SK-N-SH (cell line): Measurements from ENCODE around the gene RB1. TPM values are rescaled to one million over a fixed set of nuclear protein-coding genes. Genes with fewer than 3 reads are reported as not detected.

ENCODE experiments used
- CTCF ChIA-PET: fragments of 300-600, 350-600 bp; formaldehyde crosslinking; extraction: SDS; loops from one replicate; lab custom pipeline; 2021; lab: Yijun Ruan, JAX
- POLR2A ChIA-PET: fragments of 350-600 bp; sonication (Branson Sonifier 250); formaldehyde crosslinking; extraction: SDS; loops from one replicate; lab custom pipeline; 2020; ENCODE audit warnings: antibody characterized with exemption, inconsistent platforms; lab: Yijun Ruan, JAX
- DNase-seq: peaks from one replicate; pipeline ENCODE4 v3.0.0; 2012
- H2AFZ ChIP-seq: fragments of 200-600 bp; sonication (generic); 2 replicates; pipeline ENCODE4 v1.8.1; 2016; ENCODE audit warnings: antibody characterized with exemption, mild to moderate bottlenecking, low read depth
- H3F3A ChIP-seq: fragments of 200-600 bp; sonication (generic); replicated peaks from 2 replicates; pipeline ENCODE3; 2016; ENCODE audit warnings: antibody characterized with exemption, mild to moderate bottlenecking; ENCODE audit not compliant: insufficient read depth
- H3K27ac ChIP-seq, 2 experiments: fragments of 200-500 bp in 1 of 2; fragments of 200-600 bp in 1 of 2; sonication (Bioruptor generic) in 1 of 2; sonication (generic), shearing (Covaris generic) in 1 of 2; 2 replicates each; pipeline versions ENCODE4 v1.5.1 to v1.6.1; 2014 to 2016; ENCODE audit warnings: low read depth in 2 of 2, inconsistent platforms in 1 of 2, low read length in 1 of 2, mild to moderate bottlenecking in 1 of 2, mixed read lengths in 1 of 2
- H3K27me3 ChIP-seq: fragments of 200-600 bp; sonication (generic), shearing (Covaris generic); 2 replicates; pipeline ENCODE4 v1.6.1; 2016; ENCODE audit warnings: mixed run types; ENCODE audit not compliant: insufficient read depth
- H3K36me3 ChIP-seq, 2 experiments: fragments of 200-500 bp in 1 of 2; fragments of 200-600 bp in 1 of 2; sonication (Bioruptor generic) in 1 of 2; sonication (generic) in 1 of 2; replicated peaks in 1 of 2; 2 replicates each; pipeline versions ENCODE3 to v1.5.1; 2014 to 2016; ENCODE audit warnings: low read length in 1 of 2, mild to moderate bottlenecking in 1 of 2; ENCODE audit not compliant: insufficient read depth in 2 of 2, control insufficient read depth in 1 of 2
- H3K4me1 ChIP-seq, 2 experiments: fragments of 200-500 bp in 1 of 2; fragments of 200-600 bp in 1 of 2; sonication (Bioruptor generic) in 1 of 2; sonication (generic), shearing (Covaris generic) in 1 of 2; 2 replicates each; pipeline versions ENCODE4 v1.5.1 to v1.6.1; 2014 to 2016; ENCODE audit warnings: low read depth in 1 of 2, low read length in 1 of 2, mixed run types in 1 of 2; ENCODE audit not compliant: insufficient read depth in 2 of 2, control insufficient read depth in 1 of 2
- H3K4me2 ChIP-seq: fragments of 200-600 bp; sonication (generic), shearing (Covaris generic); 2 replicates; pipeline ENCODE4 v1.6.1; 2017; ENCODE audit warnings: mixed run types
- H3K4me3 ChIP-seq, 2 experiments: fragments of 200-500 bp in 1 of 2; fragments of 200-600 bp in 1 of 2; sonication (Bioruptor generic) in 1 of 2; sonication (generic), shearing (Covaris generic) in 1 of 2; 2 replicates each; pipeline versions ENCODE4 v1.5.1 to v1.8.1; 2014 to 2016; ENCODE audit warnings: low read depth in 2 of 2, inconsistent platforms in 1 of 2, low read length in 1 of 2, mild to moderate bottlenecking in 1 of 2, mixed read lengths in 1 of 2, moderate library complexity in 1 of 2
- H3K79me2 ChIP-seq: fragments of 200-600 bp; sonication (generic); 2 replicates; pipeline ENCODE4 v1.8.1; 2017; ENCODE audit warnings: mild to moderate bottlenecking; ENCODE audit not compliant: insufficient read depth
- H3K9ac ChIP-seq: fragments of 200-600 bp; sonication (generic); 2 replicates; pipeline ENCODE4 v1.6.1; 2017; ENCODE audit warnings: mixed run types
- H3K9me2 ChIP-seq: fragments of 200-600 bp; sonication (generic); 2 replicates; pipeline ENCODE4 v1.6.1; 2017; ENCODE audit warnings: mixed run types
- H3K9me3 ChIP-seq: fragments of 200-600 bp; sonication (generic); 2 replicates; pipeline ENCODE4 v1.6.1; 2017; ENCODE audit warnings: mixed run types, mild to moderate bottlenecking, moderate library complexity
- H4K20me1 ChIP-seq: fragments of 200-600 bp; sonication (generic); 2 replicates; pipeline ENCODE4 v1.6.1; 2017; ENCODE audit warnings: mild to moderate bottlenecking, mixed run types; ENCODE audit not compliant: insufficient read depth
- CHD2 ChIP-seq: fragments of 150-350 bp; IDR thresholded peaks from 2 replicates; pipeline ENCODE4 v1.6.1; 2018; ENCODE audit warnings: low read length; ENCODE audit not compliant: partially characterized antibody
- ELF1 ChIP-seq: IDR thresholded peaks from 2 replicates; pipeline ENCODE4 v1.4.0; 2012
- EP300 ChIP-seq, 2 experiments: IDR thresholded peaks; 2 replicates each; pipeline versions ENCODE4 v1.4.0 to v1.6.1; 2012; ENCODE audit warnings: borderline replicate concordance in 1 of 2, low read depth in 1 of 2, low read length in 1 of 2
- EZH2phosphoT487 ChIP-seq: fragments of 200-600 bp; sonication (generic); IDR thresholded peaks from 2 replicates; pipeline ENCODE4 v1.6.1; 2017; ENCODE audit warnings: low read depth, mixed run types, mild to moderate bottlenecking, antibody characterized with exemption, moderate library complexity, borderline replicate concordance
- MEF2A ChIP-seq: IDR thresholded peaks from 2 replicates; pipeline ENCODE4 v1.4.0; 2012; ENCODE audit warnings: low read depth, borderline replicate concordance
- NRF1 ChIP-seq: IDR thresholded peaks from 2 replicates; pipeline ENCODE4 v1.6.1; 2012; ENCODE audit warnings: low read depth, mild to moderate bottlenecking, low read length
- SIN3A ChIP-seq: IDR thresholded peaks from 2 replicates; pipeline ENCODE4 v1.6.1; 2012; ENCODE audit warnings: low read depth, mild to moderate bottlenecking, low read length, moderate library complexity, borderline replicate concordance
- SMC3 ChIP-seq: IDR thresholded peaks from 2 replicates; pipeline ENCODE4 v1.6.1; 2012; ENCODE audit warnings: low read depth, low read length, improper control_type of control experiment
- TEAD4 ChIP-seq: IDR thresholded peaks from 2 replicates; pipeline ENCODE4 v1.4.0; 2012; ENCODE audit warnings: mild to moderate bottlenecking, borderline replicate concordance; ENCODE audit not compliant: insufficient read depth
- WGBS: methylation state at CpG from one replicate; pipeline ENCODE4 v1.1.6; 2017; ENCODE audit warnings: low lambda C conversion rate; 5-methylcytosine and 5-hydroxymethylcytosine counted together
- polyA plus RNA-seq, 3 experiments: library from polyadenylated mRNA; depleted of rRNA; stranded (reverse); fragments of >200 nt; gene quantifications; 2 replicates each; pipeline ENCODE4 v1.2.3, GENCODE V29; 2012
- TF ChIP-seq, protein P1 (sequence below): IDR thresholded peaks from 2 replicates; pipeline ENCODE4 v1.4.0; 2012; ENCODE audit warnings: low read depth, borderline replicate concordance
- TF ChIP-seq, protein P2 (sequence below): fragments of 200-600 bp; sonication (generic); IDR thresholded peaks from 2 replicates; pipeline ENCODE4 v1.6.1; 2017; ENCODE audit warnings: antibody characterized with exemption, mild to moderate bottlenecking, moderate library complexity
- TF ChIP-seq, protein P3 (sequence below): IDR thresholded peaks from 2 replicates; pipeline ENCODE4 v1.4.0; 2012; ENCODE audit warnings: low read depth
- TF ChIP-seq, protein P4 (sequence below): IDR thresholded peaks from 2 replicates; pipeline ENCODE4 v1.4.0; 2012; ENCODE audit warnings: low read depth, borderline replicate concordance

The RB1 gene
- polyA plus RNA-seq, 1 of the 3 experiments (the other 2 are of a cell fraction) = 11.5 TPM

DNA sequence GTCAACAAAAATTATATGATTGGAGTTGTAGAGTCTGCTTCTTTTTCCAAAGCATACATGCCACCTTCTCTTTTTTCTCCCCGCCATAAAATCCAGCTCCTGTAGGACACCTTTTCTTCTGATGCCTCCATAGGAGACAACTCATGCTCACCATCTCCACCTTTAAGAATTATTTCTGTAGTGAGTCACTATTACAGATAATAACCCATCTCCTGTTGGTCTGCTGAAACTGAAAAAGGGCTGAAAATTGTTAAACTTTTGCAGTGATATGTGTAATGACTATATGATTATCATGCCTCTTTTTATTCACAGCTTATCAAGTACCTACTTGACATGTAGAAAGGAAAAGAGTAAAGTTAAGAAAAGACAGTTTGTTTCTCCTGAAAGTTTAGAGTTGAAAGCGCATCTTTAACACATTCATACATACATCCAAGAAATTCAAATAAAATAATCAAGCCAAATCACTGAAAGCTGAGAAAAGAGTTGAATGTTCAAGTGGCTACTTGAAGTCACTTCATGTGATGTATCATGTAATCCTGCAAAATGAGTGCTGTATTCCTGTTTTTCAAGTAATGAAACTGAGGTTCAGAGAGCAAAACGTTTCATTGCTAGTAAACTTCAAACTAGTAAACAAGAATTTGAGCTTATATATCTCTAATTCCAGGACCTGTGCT lies 144.9 kb downstream of the RB1 start:
- H3K36me3 ChIP-seq = peaks cover 8 to 27% of the 10 kb centered on the region in 2 experiments
- TF ChIP-seq EZH2phosphoT487 (no peak), TEAD4 (no peak), NRF1 (no peak), SMC3 (no peak), MEF2A (no peak), ELF1 (no peak), SIN3A (no peak), CHD2 (no peak), EP300 (IDR thresholded peaks at IDR 0.05; ENCODE audit: borderline replicate concordance in 1 of 2, low read depth in 1 of 2, low read length in 1 of 2) (no peak)
- TF ChIP-seq, protein P1, sequence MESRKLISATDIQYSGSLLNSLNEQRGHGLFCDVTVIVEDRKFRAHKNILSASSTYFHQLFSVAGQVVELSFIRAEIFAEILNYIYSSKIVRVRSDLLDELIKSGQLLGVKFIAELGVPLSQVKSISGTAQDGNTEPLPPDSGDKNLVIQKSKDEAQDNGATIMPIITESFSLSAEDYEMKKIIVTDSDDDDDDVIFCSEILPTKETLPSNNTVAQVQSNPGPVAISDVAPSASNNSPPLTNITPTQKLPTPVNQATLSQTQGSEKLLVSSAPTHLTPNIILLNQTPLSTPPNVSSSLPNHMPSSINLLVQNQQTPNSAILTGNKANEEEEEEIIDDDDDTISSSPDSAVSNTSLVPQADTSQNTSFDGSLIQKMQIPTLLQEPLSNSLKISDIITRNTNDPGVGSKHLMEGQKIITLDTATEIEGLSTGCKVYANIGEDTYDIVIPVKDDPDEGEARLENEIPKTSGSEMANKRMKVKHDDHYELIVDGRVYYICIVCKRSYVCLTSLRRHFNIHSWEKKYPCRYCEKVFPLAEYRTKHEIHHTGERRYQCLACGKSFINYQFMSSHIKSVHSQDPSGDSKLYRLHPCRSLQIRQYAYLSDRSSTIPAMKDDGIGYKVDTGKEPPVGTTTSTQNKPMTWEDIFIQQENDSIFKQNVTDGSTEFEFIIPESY = no peak
- TF ChIP-seq, protein P2, sequence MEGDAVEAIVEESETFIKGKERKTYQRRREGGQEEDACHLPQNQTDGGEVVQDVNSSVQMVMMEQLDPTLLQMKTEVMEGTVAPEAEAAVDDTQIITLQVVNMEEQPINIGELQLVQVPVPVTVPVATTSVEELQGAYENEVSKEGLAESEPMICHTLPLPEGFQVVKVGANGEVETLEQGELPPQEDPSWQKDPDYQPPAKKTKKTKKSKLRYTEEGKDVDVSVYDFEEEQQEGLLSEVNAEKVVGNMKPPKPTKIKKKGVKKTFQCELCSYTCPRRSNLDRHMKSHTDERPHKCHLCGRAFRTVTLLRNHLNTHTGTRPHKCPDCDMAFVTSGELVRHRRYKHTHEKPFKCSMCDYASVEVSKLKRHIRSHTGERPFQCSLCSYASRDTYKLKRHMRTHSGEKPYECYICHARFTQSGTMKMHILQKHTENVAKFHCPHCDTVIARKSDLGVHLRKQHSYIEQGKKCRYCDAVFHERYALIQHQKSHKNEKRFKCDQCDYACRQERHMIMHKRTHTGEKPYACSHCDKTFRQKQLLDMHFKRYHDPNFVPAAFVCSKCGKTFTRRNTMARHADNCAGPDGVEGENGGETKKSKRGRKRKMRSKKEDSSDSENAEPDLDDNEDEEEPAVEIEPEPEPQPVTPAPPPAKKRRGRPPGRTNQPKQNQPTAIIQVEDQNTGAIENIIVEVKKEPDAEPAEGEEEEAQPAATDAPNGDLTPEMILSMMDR = no peak
- TF ChIP-seq, protein P3, sequence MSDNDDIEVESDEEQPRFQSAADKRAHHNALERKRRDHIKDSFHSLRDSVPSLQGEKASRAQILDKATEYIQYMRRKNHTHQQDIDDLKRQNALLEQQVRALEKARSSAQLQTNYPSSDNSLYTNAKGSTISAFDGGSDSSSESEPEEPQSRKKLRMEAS = no peak
- TF ChIP-seq, protein P4, sequence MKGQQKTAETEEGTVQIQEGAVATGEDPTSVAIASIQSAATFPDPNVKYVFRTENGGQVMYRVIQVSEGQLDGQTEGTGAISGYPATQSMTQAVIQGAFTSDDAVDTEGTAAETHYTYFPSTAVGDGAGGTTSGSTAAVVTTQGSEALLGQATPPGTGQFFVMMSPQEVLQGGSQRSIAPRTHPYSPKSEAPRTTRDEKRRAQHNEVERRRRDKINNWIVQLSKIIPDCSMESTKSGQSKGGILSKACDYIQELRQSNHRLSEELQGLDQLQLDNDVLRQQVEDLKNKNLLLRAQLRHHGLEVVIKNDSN = no peak
- POLR2A ChIA-PET = no interaction called here
- peaks cover 34% of the 10 kb centered on the region for H3K79me2 ChIP-seq
- CTCF ChIA-PET = interaction anchor here (1.3 kb wide), 1 partner anchor 8 kb away, joined by 6 read pairs; no protein-coding TSS in a partner anchor
- H3F3A ChIP-seq = peaks cover 27% of the 10 kb centered on the region
- peak overlapping the region; percentile 35; the same call in 1 of the 2 replicates for H3K4me2 ChIP-seq
- peak overlapping the region; percentile 5 to 50; a peak in 3 of 4 replicates for H3K27ac ChIP-seq
- no peak overlapping the region for H2AFZ ChIP-seq
- no peaks in the 10 kb centered on the region for H3K9me3 ChIP-seq
- H3K4me3 ChIP-seq = no peak overlapping the region
- no peak for DNase-seq
- no peaks in the 10 kb centered on the region for H4K20me1 ChIP-seq
- H3K4me1 ChIP-seq = peaks cover 0 to 11% of the 10 kb centered on the region in 2 experiments; a peak in 1 of 4 replicates
- 92% methylated on average over 3 of the region's 3 CpGs for WGBS
- no peaks in the 10 kb centered on the region for H3K9me2 ChIP-seq
- no peaks in the 10 kb centered on the region for H3K27me3 ChIP-seq
- H3K9ac ChIP-seq = no peak overlapping the region
